ENCODE data around the gene TBC1D10B. TPM values are rescaled to one million over a fixed set of nuclear protein-coding genes. Genes with fewer than 3 reads are reported as not detected.

The TBC1D10B gene
- total and polyA plus RNA-seq, 9 of the 15 experiments (the other 6 are each of a cell fraction or from before 2014, with no cell fraction given), result 2.2 to 55.4 (median 17.5) TPM

DNA sequence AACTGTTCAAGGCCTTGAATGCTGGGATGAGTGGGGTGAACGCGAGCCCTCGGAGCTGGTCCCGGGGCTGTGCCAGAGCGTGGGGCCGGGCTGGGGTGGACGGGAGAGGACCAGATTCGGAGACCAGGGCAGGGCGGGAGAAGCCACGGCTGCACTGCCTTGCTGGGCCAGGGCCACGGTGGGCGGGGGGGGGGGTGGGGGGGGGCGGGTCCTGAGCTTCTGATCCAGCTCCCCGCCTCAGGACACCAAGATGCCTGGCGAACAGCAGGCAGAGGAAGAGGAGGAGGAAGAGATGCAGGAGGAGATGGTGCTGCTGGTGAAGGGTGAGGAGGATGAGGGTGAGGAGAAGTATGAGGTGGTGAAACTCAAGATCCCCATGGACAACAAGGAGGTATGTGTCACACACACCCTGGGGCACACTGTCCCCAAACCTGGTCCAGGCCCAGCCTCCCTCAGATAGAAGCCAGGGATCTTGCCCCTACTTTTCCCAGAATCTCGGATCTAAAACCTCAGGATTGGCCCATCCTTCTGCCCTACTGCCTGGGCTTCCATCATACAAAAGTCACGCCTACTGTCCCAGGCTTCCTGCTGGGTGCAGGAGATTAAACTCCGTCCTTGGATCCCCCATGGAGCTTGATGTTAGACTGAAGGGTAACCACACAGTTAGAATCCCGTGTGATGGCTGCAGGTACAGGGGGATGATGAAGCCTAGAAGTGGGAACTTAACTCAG is 37.7 kb upstream of the TBC1D10B start:
- POLR2A ChIA-PET, result interaction anchor here (0.7 to 1.7 kb wide), 7 partner anchors 12 to 630 kb away, joined by 3 to 9 read pairs (median 3); partner anchors contain the start of genes CD2BP2 and DCTPP1
- peak; percentile 33 for ATAC-seq
- BruUV-seq (replicated peaks), result TSS peak; percentile 68

More for the DNA sequence above, 37.7 kb upstream of the TBC1D10B start:
- peak overlapping the region; percentile 96 for H2AFZ ChIP-seq (ENCODE audit: low read depth, low read length)
- FAIRE-seq, result no peak
- 0 out of 2 replicates have a peak, but pooled peaks have one; percentile 0 for TF ChIP-seq FOSL1 (tag; conservative IDR thresholded peaks at IDR 0.05)
- TF ChIP-seq TSC22D4 (tag; IDR thresholded peaks at IDR 0.05), result no peak
- TF ChIP-seq, protein P1, sequence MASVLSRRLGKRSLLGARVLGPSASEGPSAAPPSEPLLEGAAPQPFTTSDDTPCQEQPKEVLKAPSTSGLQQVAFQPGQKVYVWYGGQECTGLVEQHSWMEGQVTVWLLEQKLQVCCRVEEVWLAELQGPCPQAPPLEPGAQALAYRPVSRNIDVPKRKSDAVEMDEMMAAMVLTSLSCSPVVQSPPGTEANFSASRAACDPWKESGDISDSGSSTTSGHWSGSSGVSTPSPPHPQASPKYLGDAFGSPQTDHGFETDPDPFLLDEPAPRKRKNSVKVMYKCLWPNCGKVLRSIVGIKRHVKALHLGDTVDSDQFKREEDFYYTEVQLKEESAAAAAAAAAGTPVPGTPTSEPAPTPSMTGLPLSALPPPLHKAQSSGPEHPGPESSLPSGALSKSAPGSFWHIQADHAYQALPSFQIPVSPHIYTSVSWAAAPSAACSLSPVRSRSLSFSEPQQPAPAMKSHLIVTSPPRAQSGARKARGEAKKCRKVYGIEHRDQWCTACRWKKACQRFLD (CRISPR knock-in tag; IDR thresholded peaks at IDR 0.05), result 0 out of 2 replicates have a peak, but pooled peaks have one; percentile 0
- TF ChIP-seq HOXB6 (CRISPR knock-in tag; IDR thresholded peaks at IDR 0.05; ENCODE audit: borderline replicate concordance), result no peak
- TF ChIP-seq XRCC5 (IDR thresholded peaks at IDR 0.05; ENCODE audit: low read depth, low read length), result 0 out of 2 replicates have a peak, but pooled peaks have one; percentile 1
- TF ChIP-seq, protein P2, sequence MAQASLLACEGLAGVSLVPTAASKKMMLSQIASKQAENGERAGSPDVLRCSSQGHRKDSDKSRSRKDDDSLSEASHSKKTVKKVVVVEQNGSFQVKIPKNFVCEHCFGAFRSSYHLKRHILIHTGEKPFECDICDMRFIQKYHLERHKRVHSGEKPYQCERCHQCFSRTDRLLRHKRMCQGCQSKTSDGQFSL (CRISPR knock-in tag; IDR thresholded peaks at IDR 0.05), result peak; percentile 76; the same call in 1 of the 2 replicates
- TF ChIP-seq, protein P2 (tag; IDR thresholded peaks at IDR 0.05), result peak in 1 of 2 experiments; percentile 84; a peak in 2 of 4 replicates
- TF ChIP-seq SRSF1 (IDR thresholded peaks at IDR 0.05; ENCODE audit: low read depth, low read length), result no peak
- TF ChIP-seq, protein P3, sequence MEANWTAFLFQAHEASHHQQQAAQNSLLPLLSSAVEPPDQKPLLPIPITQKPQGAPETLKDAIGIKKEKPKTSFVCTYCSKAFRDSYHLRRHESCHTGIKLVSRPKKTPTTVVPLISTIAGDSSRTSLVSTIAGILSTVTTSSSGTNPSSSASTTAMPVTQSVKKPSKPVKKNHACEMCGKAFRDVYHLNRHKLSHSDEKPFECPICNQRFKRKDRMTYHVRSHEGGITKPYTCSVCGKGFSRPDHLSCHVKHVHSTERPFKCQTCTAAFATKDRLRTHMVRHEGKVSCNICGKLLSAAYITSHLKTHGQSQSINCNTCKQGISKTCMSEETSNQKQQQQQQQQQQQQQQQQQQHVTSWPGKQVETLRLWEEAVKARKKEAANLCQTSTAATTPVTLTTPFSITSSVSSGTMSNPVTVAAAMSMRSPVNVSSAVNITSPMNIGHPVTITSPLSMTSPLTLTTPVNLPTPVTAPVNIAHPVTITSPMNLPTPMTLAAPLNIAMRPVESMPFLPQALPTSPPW (CRISPR knock-in tag; IDR thresholded peaks at IDR 0.05), result peak; percentile 65
- in situ Hi-C loops (cut with MboI) (loop anchor here (10.0 kb wide), 1 partner anchor 213 kb away; the partner anchor contains the start of genes BOLA2B, SLX1A and SULT1A3), intact Hi-C loops (cut with micrococcal nuclease) (loop anchor here (5.0 kb wide), 2 partner anchors 36 to 51 kb away; partner anchors contain the start of genes CD2BP2, MYL11 and TBC1D10B)
- peaks cover 34% of the 10 kb centered on the region; the same call in 2 of the 3 replicates for H3K36me3 ChIP-seq (ENCODE audit: control insufficient read depth, insufficient read depth, low read length)
- peak overlapping the region; percentile 81 for H3K27ac ChIP-seq (ENCODE audit: extremely low read depth, low read depth, low read length)
- peak overlapping the region; percentile 97 for H3K4me2 ChIP-seq (ENCODE audit: insufficient read depth, low read length)
- peak in 2 of 4 experiments; percentile 51 to 67 for DNase-seq (ENCODE audit: extremely low read depth in 1 of 4, low spot score in 3 of 4)
- no peaks in the 10 kb centered on the region for H3K27me3 ChIP-seq (ENCODE audit: control insufficient read depth in 2 of 2, insufficient read depth in 2 of 2, low read length in 2 of 2)
- no peaks in the 10 kb centered on the region for H3K9me3 ChIP-seq (replicated peaks; ENCODE audit: control insufficient read depth, insufficient read depth, low read depth, low read length)
- peak overlapping the region; percentile 80 for H3K4me3 ChIP-seq
- WGBS (ENCODE audit: insufficient coverage, low coverage, missing lambda C conversion rate), result 6% methylated on average over 11 of the region's 19 CpGs
- peak overlapping the region; percentile 69 to 97; a peak in 3 of 4 replicates for H3K9ac ChIP-seq (ENCODE audit: insufficient read depth in 1 of 2, low read depth in 2 of 2, low read length in 2 of 2)
- no peaks in the 10 kb centered on the region for H4K20me1 ChIP-seq (replicated peaks; ENCODE audit: control insufficient read depth, insufficient read depth, low read length)
- H3K4me1 ChIP-seq (replicated peaks in 1 of 2; ENCODE audit: control insufficient read depth in 2 of 2, insufficient read depth in 2 of 2, low read length in 2 of 2), result peaks cover 15 to 28% of the 10 kb centered on the region in 2 experiments; a peak in 4 of 5 replicates
- H3K9me1 ChIP-seq (ENCODE audit: control insufficient read depth, insufficient read depth, low read length), result no peaks in the 10 kb centered on the region
- peaks cover 29% of the 10 kb centered on the region; the same call in 2 of the 3 replicates for H3K79me2 ChIP-seq (ENCODE audit: control insufficient read depth, insufficient read depth, low read length)
- CTCF ChIA-PET (ENCODE audit: low intra/inter-chr PET ratio), result no interaction called here

All from K562 (cell line).